ENCODE data around the gene SASH1. TPM values are rescaled to one million over a fixed set of nuclear protein-coding genes. Genes with fewer than 3 reads are reported as not detected.

Gene SASH1
- total RNA-seq, 1 donor: 71.7 TPM

DNA sequence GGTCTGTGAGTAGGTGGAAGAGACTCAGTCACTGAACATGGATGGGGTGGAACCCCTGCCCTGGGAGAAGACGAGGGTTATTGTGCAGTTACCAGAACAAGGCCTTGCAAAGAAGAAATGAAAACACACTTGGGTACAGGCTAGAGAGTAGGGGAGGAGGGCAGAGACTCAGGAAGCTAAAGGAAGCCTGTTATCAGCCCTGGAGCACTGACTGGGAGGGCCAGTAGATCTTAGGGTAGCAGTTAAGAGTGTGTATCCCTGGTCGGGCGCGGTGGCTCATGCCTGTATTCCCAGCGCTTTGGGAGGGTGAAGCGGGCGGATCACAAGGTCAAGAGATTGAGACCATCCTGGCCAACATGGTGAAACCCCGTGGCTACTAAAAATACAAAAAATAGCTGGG, 74.4 kb downstream of the SASH1 start:
- no peak overlapping the region for H3K4me2 ChIP-seq (ENCODE audit: insufficient read depth, low read length)
- TF ChIP-seq, protein P1, sequence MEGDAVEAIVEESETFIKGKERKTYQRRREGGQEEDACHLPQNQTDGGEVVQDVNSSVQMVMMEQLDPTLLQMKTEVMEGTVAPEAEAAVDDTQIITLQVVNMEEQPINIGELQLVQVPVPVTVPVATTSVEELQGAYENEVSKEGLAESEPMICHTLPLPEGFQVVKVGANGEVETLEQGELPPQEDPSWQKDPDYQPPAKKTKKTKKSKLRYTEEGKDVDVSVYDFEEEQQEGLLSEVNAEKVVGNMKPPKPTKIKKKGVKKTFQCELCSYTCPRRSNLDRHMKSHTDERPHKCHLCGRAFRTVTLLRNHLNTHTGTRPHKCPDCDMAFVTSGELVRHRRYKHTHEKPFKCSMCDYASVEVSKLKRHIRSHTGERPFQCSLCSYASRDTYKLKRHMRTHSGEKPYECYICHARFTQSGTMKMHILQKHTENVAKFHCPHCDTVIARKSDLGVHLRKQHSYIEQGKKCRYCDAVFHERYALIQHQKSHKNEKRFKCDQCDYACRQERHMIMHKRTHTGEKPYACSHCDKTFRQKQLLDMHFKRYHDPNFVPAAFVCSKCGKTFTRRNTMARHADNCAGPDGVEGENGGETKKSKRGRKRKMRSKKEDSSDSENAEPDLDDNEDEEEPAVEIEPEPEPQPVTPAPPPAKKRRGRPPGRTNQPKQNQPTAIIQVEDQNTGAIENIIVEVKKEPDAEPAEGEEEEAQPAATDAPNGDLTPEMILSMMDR (IDR thresholded peaks at IDR 0.05; ENCODE audit: extremely low read depth, low read depth, low read length): no peak
- H3K27me3 ChIP-seq (ENCODE audit: insufficient read depth, low read length): no peaks in the 10 kb centered on the region
- H3K4me1 ChIP-seq (ENCODE audit: insufficient read depth, low read length): peaks cover 14% of the 10 kb centered on the region
- no peak for DNase-seq (ENCODE audit: insufficient read length, low spot score, missing footprints)
- peaks cover 7% of the 10 kb centered on the region for H3K79me2 ChIP-seq (ENCODE audit: insufficient read depth, low read length)
- H4K20me1 ChIP-seq (ENCODE audit: insufficient read depth, low read length): no peaks in the 10 kb centered on the region
- H3K4me3 ChIP-seq (ENCODE audit: insufficient read depth, low read length): no peak overlapping the region
- H3K27ac ChIP-seq (ENCODE audit: low read depth, low read length): no peak overlapping the region
- no peaks in the 10 kb centered on the region for H3K9me3 ChIP-seq (ENCODE audit: low read depth, low read length)
- no peaks in the 10 kb centered on the region for H3K36me3 ChIP-seq (ENCODE audit: insufficient read depth, low read length)
- no peak overlapping the region for H2AFZ ChIP-seq (ENCODE audit: low read length)

DNA sequence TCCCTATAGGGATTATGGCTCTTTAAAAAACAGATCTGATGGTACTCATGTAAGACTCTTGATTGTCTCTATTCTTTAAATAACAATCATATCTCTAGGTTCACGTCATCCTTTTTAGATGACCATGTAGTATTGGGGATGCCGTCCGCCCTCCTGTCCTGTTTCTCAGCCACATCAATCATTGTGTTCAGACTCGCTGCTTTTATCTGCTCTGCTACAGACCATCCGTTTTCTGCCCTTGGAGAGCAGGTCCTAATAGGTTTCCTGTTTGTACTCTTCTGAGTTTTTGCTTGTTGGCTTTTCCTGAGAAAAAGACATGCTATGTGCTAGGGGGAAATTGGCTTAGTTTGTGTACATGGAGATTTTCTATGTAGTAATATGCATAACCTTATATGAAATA, 76.8 kb downstream of the SASH1 start:
- Histone ChIP-seq H3K27ac (ENCODE audit: low read depth, low read length) (no peak overlapping the region), H3K79me2 (ENCODE audit: insufficient read depth, low read length) (peaks cover 7% of the 10 kb centered on the region)

DNA sequence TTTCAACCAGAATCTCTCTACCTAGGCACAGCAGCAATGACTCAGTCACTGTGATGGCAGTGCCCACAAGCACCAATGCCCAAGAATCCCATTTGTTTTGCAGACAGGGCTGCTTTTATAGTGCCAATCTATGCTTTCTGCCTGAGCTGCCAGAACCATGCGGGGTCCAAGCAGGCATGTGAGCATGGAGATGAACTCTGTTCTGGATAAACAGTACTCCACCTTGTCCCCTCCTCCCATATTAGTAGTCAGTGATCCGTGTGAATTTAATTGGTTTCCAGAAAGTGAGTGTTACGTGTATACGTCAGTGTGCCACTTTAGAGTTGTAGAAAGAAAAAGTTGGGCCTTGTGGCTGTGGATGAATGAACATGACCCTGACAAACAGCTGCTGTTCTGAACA, 79.4 kb downstream of the SASH1 start:
- Histone ChIP-seq H2AFZ (ENCODE audit: low read length) (no peak overlapping the region), H3K27ac (ENCODE audit: low read depth, low read length) (no peak overlapping the region), H3K9me3 (ENCODE audit: low read depth, low read length) (no peaks in the 10 kb centered on the region), H3K36me3 (ENCODE audit: insufficient read depth, low read length) (no peaks in the 10 kb centered on the region), H3K27me3 (ENCODE audit: insufficient read depth, low read length) (no peaks in the 10 kb centered on the region), H3K79me2 (ENCODE audit: insufficient read depth, low read length) (peaks cover 3% of the 10 kb centered on the region), H3K4me3 (ENCODE audit: insufficient read depth, low read length) (no peak overlapping the region), H3K4me1 (ENCODE audit: insufficient read depth, low read length) (no peaks in the 10 kb centered on the region), H4K20me1 (ENCODE audit: insufficient read depth, low read length) (no peaks in the 10 kb centered on the region), H3K4me2 (ENCODE audit: insufficient read depth, low read length) (no peak overlapping the region)
- TF ChIP-seq, protein P1 (IDR thresholded peaks at IDR 0.05; ENCODE audit: extremely low read depth, low read depth, low read length): no peak
- DNase-seq (ENCODE audit: insufficient read length, low spot score, missing footprints): no peak

More for the DNA sequence above, 76.8 kb downstream of the SASH1 start:
- Histone ChIP-seq H3K9me3 (ENCODE audit: low read depth, low read length) (no peaks in the 10 kb centered on the region), H3K27me3 (ENCODE audit: insufficient read depth, low read length) (no peaks in the 10 kb centered on the region), H3K4me2 (ENCODE audit: insufficient read depth, low read length) (no peak overlapping the region), H2AFZ (ENCODE audit: low read length) (no peak overlapping the region), H3K4me1 (ENCODE audit: insufficient read depth, low read length) (peaks cover 12% of the 10 kb centered on the region), H3K36me3 (ENCODE audit: insufficient read depth, low read length) (no peaks in the 10 kb centered on the region), H4K20me1 (ENCODE audit: insufficient read depth, low read length) (no peaks in the 10 kb centered on the region), H3K4me3 (ENCODE audit: insufficient read depth, low read length) (no peak overlapping the region)
- no peak for DNase-seq (ENCODE audit: insufficient read length, low spot score, missing footprints)
- TF ChIP-seq, protein P1 (IDR thresholded peaks at IDR 0.05; ENCODE audit: extremely low read depth, low read depth, low read length): no peak

DNA sequence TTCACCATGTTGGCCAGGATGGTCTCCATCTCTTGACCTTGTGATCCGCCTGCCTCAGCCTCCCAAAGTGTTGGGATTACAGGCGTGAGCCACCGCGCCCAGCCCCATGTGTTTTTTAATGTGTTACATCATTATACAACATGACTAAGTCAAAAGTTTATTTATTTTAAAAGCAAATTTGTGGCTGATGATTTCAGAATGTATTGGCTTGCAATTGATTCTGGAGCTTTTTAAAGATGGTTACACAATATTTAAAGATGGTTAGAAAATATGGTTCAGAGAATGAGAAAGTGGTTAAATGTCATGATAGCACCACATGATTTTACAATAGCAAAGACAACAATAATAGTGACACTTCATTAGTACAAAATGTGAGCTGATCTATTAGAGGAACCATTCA, 80.5 kb downstream of the SASH1 start:
- TF ChIP-seq, protein P1 (IDR thresholded peaks at IDR 0.05; ENCODE audit: extremely low read depth, low read depth, low read length): no peak
- H3K27ac ChIP-seq (ENCODE audit: low read depth, low read length): no peak overlapping the region
- H3K27me3 ChIP-seq (ENCODE audit: insufficient read depth, low read length): no peaks in the 10 kb centered on the region
- no peak overlapping the region for H3K4me3 ChIP-seq (ENCODE audit: insufficient read depth, low read length)
- no peaks in the 10 kb centered on the region for H3K4me1 ChIP-seq (ENCODE audit: insufficient read depth, low read length)
- H3K4me2 ChIP-seq (ENCODE audit: insufficient read depth, low read length): no peak overlapping the region
- H3K79me2 ChIP-seq (ENCODE audit: insufficient read depth, low read length): peaks cover 3% of the 10 kb centered on the region
- DNase-seq (ENCODE audit: insufficient read length, low spot score, missing footprints): no peak
- no peaks in the 10 kb centered on the region for H3K9me3 ChIP-seq (ENCODE audit: low read depth, low read length)
- no peaks in the 10 kb centered on the region for H3K36me3 ChIP-seq (ENCODE audit: insufficient read depth, low read length)
- no peak overlapping the region for H2AFZ ChIP-seq (ENCODE audit: low read length)
- H4K20me1 ChIP-seq (ENCODE audit: insufficient read depth, low read length): no peaks in the 10 kb centered on the region

Data from osteoblast (primary cell).